ENCODE results near the gene TYK2.
A peak's percentile ranks its signal among the peaks of the same experiment; 100 is the strongest.
"Not testable (repeated sequence)": the region's sequence is repeated elsewhere in the genome, so short reads cannot be mapped to it uniquely, and the experiment has no call there.

TYK2 gene

GRCh38 chr19:10398819-10399218 lies 18.4 kb upstream of the TYK2 start:
- no peak for FAIRE-seq
- no peak for DNase-seq (ENCODE audit: insufficient read length, low spot score)
- TF ChIP-seq POLR2AphosphoS5 (IDR thresholded peaks at IDR 0.05; ENCODE audit: low read depth, low read length), result no peak
- TF ChIP-seq SPI1 (IDR thresholded peaks at IDR 0.05; ENCODE audit: low read depth, low read length), result no peak
- no peak for TF ChIP-seq PAX5 (IDR thresholded peaks at IDR 0.05; ENCODE audit: insufficient read depth, low read length, severe bottlenecking)
- no peak for TF ChIP-seq POU2F2 (IDR thresholded peaks at IDR 0.05; ENCODE audit: low read depth, low read length)
- no peak for TF ChIP-seq TAF1 (IDR thresholded peaks at IDR 0.05; ENCODE audit: low read depth, low read length)
- no peak for TF ChIP-seq POLR2A (IDR thresholded peaks at IDR 0.05; ENCODE audit: low read depth, low read length)

GRCh38 chr19:10395917-10396316 lies 15.5 kb upstream of the TYK2 start:
- no peak for DNase-seq (ENCODE audit: insufficient read length, low spot score)
- TF ChIP-seq SPI1 (IDR thresholded peaks at IDR 0.05; ENCODE audit: low read depth, low read length) (no peak), POLR2A (IDR thresholded peaks at IDR 0.05; ENCODE audit: low read depth, low read length) (no peak), POLR2AphosphoS5 (IDR thresholded peaks at IDR 0.05; ENCODE audit: low read depth, low read length) (no peak), TAF1 (IDR thresholded peaks at IDR 0.05; ENCODE audit: low read depth, low read length) (no peak), PAX5 (IDR thresholded peaks at IDR 0.05; ENCODE audit: insufficient read depth, low read length, severe bottlenecking) (no peak), POU2F2 (IDR thresholded peaks at IDR 0.05; ENCODE audit: low read depth, low read length) (no peak)
- FAIRE-seq, result no peak

GRCh38 chr19:10395436-10395835 lies 15.1 kb upstream of the TYK2 start:
- TF ChIP-seq TAF1 (IDR thresholded peaks at IDR 0.05; ENCODE audit: low read depth, low read length) (no peak), SPI1 (IDR thresholded peaks at IDR 0.05; ENCODE audit: low read depth, low read length) (no peak)
- no peak for FAIRE-seq
- DNase-seq (ENCODE audit: insufficient read length, low spot score), result no peak

GRCh38 chr19:10395003-10395402 lies 14.6 kb upstream of the TYK2 start:
- FAIRE-seq (no peak), DNase-seq (ENCODE audit: insufficient read length, low spot score) (no peak)
- TF ChIP-seq PAX5 (IDR thresholded peaks at IDR 0.05; ENCODE audit: insufficient read depth, low read length, severe bottlenecking) (no peak), POU2F2 (IDR thresholded peaks at IDR 0.05; ENCODE audit: low read depth, low read length) (no peak), SPI1 (IDR thresholded peaks at IDR 0.05; ENCODE audit: low read depth, low read length) (no peak), POLR2AphosphoS5 (IDR thresholded peaks at IDR 0.05; ENCODE audit: low read depth, low read length) (no peak), POLR2A (IDR thresholded peaks at IDR 0.05; ENCODE audit: low read depth, low read length) (no peak), TAF1 (IDR thresholded peaks at IDR 0.05; ENCODE audit: low read depth, low read length) (no peak)

- DNase-seq (ENCODE audit: insufficient read length, low spot score), result no peak
- FAIRE-seq, result no peak
- TF ChIP-seq TAF1 (IDR thresholded peaks at IDR 0.05; ENCODE audit: low read depth, low read length) (no peak), POLR2A (IDR thresholded peaks at IDR 0.05; ENCODE audit: low read depth, low read length) (no peak), POU2F2 (IDR thresholded peaks at IDR 0.05; ENCODE audit: low read depth, low read length) (no peak), POLR2AphosphoS5 (IDR thresholded peaks at IDR 0.05; ENCODE audit: low read depth, low read length) (no peak), SPI1 (IDR thresholded peaks at IDR 0.05; ENCODE audit: low read depth, low read length) (no peak), PAX5 (IDR thresholded peaks at IDR 0.05; ENCODE audit: insufficient read depth, low read length, severe bottlenecking) (no peak)
These were observed 12.8 kb upstream of the TYK2 start for GRCh38 chr19:10393137-10393536.

- FAIRE-seq, result no peak
- TF ChIP-seq SPI1 (IDR thresholded peaks at IDR 0.05; ENCODE audit: low read depth, low read length) (no peak), POLR2A (IDR thresholded peaks at IDR 0.05; ENCODE audit: low read depth, low read length) (no peak), PAX5 (IDR thresholded peaks at IDR 0.05; ENCODE audit: insufficient read depth, low read length, severe bottlenecking) (no peak), POLR2AphosphoS5 (IDR thresholded peaks at IDR 0.05; ENCODE audit: low read depth, low read length) (no peak), TAF1 (IDR thresholded peaks at IDR 0.05; ENCODE audit: low read depth, low read length) (no peak), POU2F2 (IDR thresholded peaks at IDR 0.05; ENCODE audit: low read depth, low read length) (no peak)
- DNase-seq (ENCODE audit: insufficient read length, low spot score), result no peak
These were observed 11.7 kb upstream of the TYK2 start for GRCh38 chr19:10392120-10392519.

GRCh38 chr19:10390652-10391286 lies 10.4 kb upstream of the TYK2 start:
- TF ChIP-seq POLR2AphosphoS5 (IDR thresholded peaks at IDR 0.05; ENCODE audit: low read depth, low read length) (no peak), POU2F2 (IDR thresholded peaks at IDR 0.05; ENCODE audit: low read depth, low read length) (no peak), SPI1 (IDR thresholded peaks at IDR 0.05; ENCODE audit: low read depth, low read length) (no peak), POLR2A (IDR thresholded peaks at IDR 0.05; ENCODE audit: low read depth, low read length) (no peak), PAX5 (IDR thresholded peaks at IDR 0.05; ENCODE audit: insufficient read depth, low read length, severe bottlenecking) (no peak), TAF1 (IDR thresholded peaks at IDR 0.05; ENCODE audit: low read depth, low read length) (no peak)
- peak; percentile 96 for FAIRE-seq
- DNase-seq (ENCODE audit: insufficient read length, low spot score), result peak; percentile 70

GRCh38 chr19:10389863-10390262 lies 9.5 kb upstream of the TYK2 start:
- TF ChIP-seq TAF1 (IDR thresholded peaks at IDR 0.05; ENCODE audit: low read depth, low read length), result no peak
- TF ChIP-seq POLR2AphosphoS5 (IDR thresholded peaks at IDR 0.05; ENCODE audit: low read depth, low read length), result peak; percentile 36; the same call in 1 of the 2 replicates
- no peak for TF ChIP-seq POU2F2 (IDR thresholded peaks at IDR 0.05; ENCODE audit: low read depth, low read length)
- DNase-seq (ENCODE audit: insufficient read length, low spot score) (no peak), FAIRE-seq (peak; percentile 16)

- DNase-seq (ENCODE audit: insufficient read length, low spot score) (no peak), FAIRE-seq (peak; percentile 86)
- no peak for TF ChIP-seq SPI1 (IDR thresholded peaks at IDR 0.05; ENCODE audit: low read depth, low read length)
- 0 out of 2 replicates have a peak, but pooled peaks have one; percentile 1 for TF ChIP-seq POU2F2 (IDR thresholded peaks at IDR 0.05; ENCODE audit: low read depth, low read length)
- TF ChIP-seq PAX5 (IDR thresholded peaks at IDR 0.05; ENCODE audit: insufficient read depth, low read length, severe bottlenecking), result no peak
- TF ChIP-seq TAF1 (IDR thresholded peaks at IDR 0.05; ENCODE audit: low read depth, low read length), result no peak
- TF ChIP-seq POLR2AphosphoS5 (IDR thresholded peaks at IDR 0.05; ENCODE audit: low read depth, low read length), result peak; percentile 48; the same call in 1 of the 2 replicates
- TF ChIP-seq POLR2A (IDR thresholded peaks at IDR 0.05; ENCODE audit: low read depth, low read length), result no peak
These were observed 8.6 kb upstream of the TYK2 start for GRCh38 chr19:10388957-10389356.

GRCh38 chr19:10384580-10384979 lies 4.2 kb upstream of the TYK2 start:
- FAIRE-seq, result no peak
- no peak for DNase-seq (ENCODE audit: insufficient read length, low spot score)
- TF ChIP-seq POLR2A (IDR thresholded peaks at IDR 0.05; ENCODE audit: low read depth, low read length) (no peak), PAX5 (IDR thresholded peaks at IDR 0.05; ENCODE audit: insufficient read depth, low read length, severe bottlenecking) (no peak), SPI1 (IDR thresholded peaks at IDR 0.05; ENCODE audit: low read depth, low read length) (no peak), POU2F2 (IDR thresholded peaks at IDR 0.05; ENCODE audit: low read depth, low read length) (no peak), POLR2AphosphoS5 (IDR thresholded peaks at IDR 0.05; ENCODE audit: low read depth, low read length) (no peak), TAF1 (IDR thresholded peaks at IDR 0.05; ENCODE audit: low read depth, low read length) (no peak)

GRCh38 chr19:10383223-10383499 lies 2.8 kb upstream of the TYK2 start:
- DNase-seq (ENCODE audit: insufficient read length, low spot score); FAIRE-seq: not testable (repeated sequence)

All from GM12891 (cell line).